Epithelial cell of proximal tubule (primary cell): ENCODE data around the gene ATP8A2. TPM values are rescaled to one million over a fixed set of nuclear protein-coding genes. Genes with fewer than 3 reads are reported as not detected.

ENCODE experiments used
- DNase-seq: peaks from one replicate; pipeline ENCODE4 v3.0.0-alpha.2; 2011; ENCODE audit warnings: low read depth
- H3K4me3 ChIP-seq: 2 replicates; pipeline ENCODE4 v1.5.1; 2011; ENCODE audit warnings: low read depth, mild to moderate bottlenecking, low read length
- CTCF ChIP-seq: conservative IDR thresholded peaks from 2 replicates; pipeline ENCODE4 v1.5.1; 2012; ENCODE audit warnings: low read depth, mild to moderate bottlenecking, low read length
- total RNA-seq: library from RNA; depleted of rRNA; stranded (reverse); fragments of >200 nt; gene quantifications from 2 replicates; pipeline ENCODE4 v1.2.3, GENCODE V29; 2015

ATP8A2 gene
- 2.2 and 3.2 TPM in 2 replicates for total RNA-seq

DNA sequence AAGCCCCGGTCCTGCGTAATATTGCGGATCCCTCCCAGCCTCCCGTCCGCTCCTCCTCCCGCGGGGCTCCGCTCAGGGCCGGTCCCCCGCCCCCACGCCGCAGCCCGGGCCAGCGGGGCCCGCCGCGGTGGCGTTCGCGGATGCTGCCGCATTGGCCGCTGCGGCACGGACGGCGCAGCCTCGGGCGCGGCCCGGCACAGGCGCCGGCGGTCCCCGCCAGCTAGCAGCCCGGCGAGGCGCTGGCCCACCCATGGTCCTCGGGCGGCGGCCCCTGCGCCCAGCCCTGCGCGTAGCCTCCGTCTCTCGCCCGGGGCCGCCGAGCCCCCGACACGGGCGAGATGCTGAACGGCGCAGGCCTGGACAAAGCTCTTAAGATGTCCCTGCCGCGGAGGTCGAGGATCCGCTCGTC is at the start of gene ATP8A2:
Gene ATP8A2 (plus strand): TSS at position 100 of the 409 bp plus-strand sequence. CDS start 239 bp downstream, at position 339.
- no peak for TF ChIP-seq CTCF
- DNase-seq: no peak
- peak within 1 kb of the TSS; percentile 35 for H3K4me3 ChIP-seq

DNA sequence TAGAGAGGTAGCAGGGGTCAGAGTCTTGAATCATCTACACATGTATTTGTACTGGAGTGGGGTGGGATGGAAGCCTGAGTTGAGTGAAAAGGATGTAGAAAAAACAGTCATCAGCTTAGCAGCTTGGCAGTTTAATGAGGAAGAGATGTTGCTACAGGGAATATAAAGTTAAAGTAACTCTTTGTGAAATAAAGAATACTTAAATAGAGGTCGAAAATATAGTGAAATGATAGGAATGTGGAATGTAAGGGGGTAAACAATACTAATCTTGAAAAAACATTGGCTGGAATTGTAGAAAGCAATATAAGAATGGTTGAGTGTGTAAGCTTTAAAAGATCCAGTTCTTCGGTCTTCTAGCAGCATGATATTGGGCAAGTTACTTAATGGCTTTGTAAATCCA is 47.7 kb upstream of the ATP8A2 start:
- DNase-seq: no peak
- no peak for TF ChIP-seq CTCF
- H3K4me3 ChIP-seq: no peak overlapping the region

- no peak overlapping the region for H3K4me3 ChIP-seq
- no peak for DNase-seq
- no peak for TF ChIP-seq CTCF
These were observed 42.1 kb upstream of the ATP8A2 start for GRCh38 chr13:25329706-25330105.

- DNase-seq: no peak
- TF ChIP-seq CTCF: no peak
- H3K4me3 ChIP-seq: no peak overlapping the region
These were observed 41.2 kb upstream of the ATP8A2 start for GRCh38 chr13:25330541-25330940.

DNA sequence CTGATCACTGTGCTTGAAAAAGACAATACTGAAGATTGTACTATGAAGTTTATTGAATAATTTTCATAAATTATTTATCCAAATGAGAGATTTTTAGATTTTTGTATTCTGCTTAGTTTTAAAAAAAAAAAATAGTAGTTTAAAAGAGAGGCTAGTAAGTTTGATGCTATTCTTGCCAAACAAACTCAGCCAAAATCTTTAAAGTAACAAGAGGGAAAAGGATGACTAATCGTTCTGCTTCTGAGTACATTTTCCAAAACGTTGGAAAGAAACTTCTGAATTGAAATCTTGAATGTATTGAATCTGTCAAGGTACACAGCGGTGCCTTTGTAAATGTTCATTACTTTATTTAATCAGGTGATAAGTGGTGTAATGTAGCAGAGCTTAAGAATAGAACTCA is 35.9 kb upstream of the ATP8A2 start:
- H3K4me3 ChIP-seq: no peak overlapping the region
- no peak for TF ChIP-seq CTCF
- no peak for DNase-seq

- no peak overlapping the region for H3K4me3 ChIP-seq
- DNase-seq: no peak
- no peak for TF ChIP-seq CTCF
These were observed 26.2 kb upstream of the ATP8A2 start for GRCh38 chr13:25345576-25345975.

DNA sequence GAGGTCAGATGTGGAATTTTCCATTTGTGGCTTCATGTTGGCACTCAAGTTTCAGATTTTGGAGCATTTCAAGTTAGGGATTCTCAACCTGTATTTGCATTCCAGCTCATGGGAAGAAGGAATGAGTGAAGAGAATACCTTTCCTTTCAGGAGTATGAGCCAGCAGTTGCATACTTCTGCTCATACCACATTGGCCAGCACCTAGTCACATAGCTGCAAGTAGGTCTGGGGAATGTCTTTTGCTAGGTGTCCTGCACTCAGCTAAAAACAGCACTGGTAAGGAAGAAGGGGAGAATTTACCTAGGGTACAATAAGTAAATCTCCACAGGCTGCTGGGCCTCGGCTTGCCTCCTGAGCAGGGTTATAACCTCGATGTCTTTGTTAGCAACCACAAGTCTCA is 24.6 kb upstream of the ATP8A2 start:
- DNase-seq: no peak
- H3K4me3 ChIP-seq: no peak overlapping the region
- no peak for TF ChIP-seq CTCF
